ENCODE measurements around the gene RPH3AL.

Gene RPH3AL

GRCh38 chr17:280216-280615 is 72.4 kb downstream of the RPH3AL start:
- TF ChIP-seq FOXM1 (IDR thresholded peaks at IDR 0.05; ENCODE audit: borderline replicate concordance, low read depth) (no peak), YY1 (IDR thresholded peaks at IDR 0.05; ENCODE audit: low read depth) (no peak)

GRCh38 chr17:279776-280175 is 72.8 kb downstream of the RPH3AL start:
- TF ChIP-seq CEBPB (IDR thresholded peaks at IDR 0.05) (no peak), NFIC (IDR thresholded peaks at IDR 0.05) (no peak), CREB1 (IDR thresholded peaks at IDR 0.05; ENCODE audit: low read depth) (no peak), EGR1 (IDR thresholded peaks at IDR 0.05) (no peak), ZBTB7A (IDR thresholded peaks at IDR 0.05; ENCODE audit: low read depth) (no peak), TEAD4 (IDR thresholded peaks at IDR 0.05) (no peak), TCF12 (IDR thresholded peaks at IDR 0.05; ENCODE audit: low read depth) (no peak), MAX (IDR thresholded peaks at IDR 0.05) (no peak), RAD21 (IDR thresholded peaks at IDR 0.05; ENCODE audit: low read depth) (no peak)
- TF ChIP-seq, protein P1, sequence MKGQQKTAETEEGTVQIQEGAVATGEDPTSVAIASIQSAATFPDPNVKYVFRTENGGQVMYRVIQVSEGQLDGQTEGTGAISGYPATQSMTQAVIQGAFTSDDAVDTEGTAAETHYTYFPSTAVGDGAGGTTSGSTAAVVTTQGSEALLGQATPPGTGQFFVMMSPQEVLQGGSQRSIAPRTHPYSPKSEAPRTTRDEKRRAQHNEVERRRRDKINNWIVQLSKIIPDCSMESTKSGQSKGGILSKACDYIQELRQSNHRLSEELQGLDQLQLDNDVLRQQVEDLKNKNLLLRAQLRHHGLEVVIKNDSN (IDR thresholded peaks at IDR 0.05) = no peak

GRCh38 chr17:279331-279730 is 73.3 kb downstream of the RPH3AL start:
- TF ChIP-seq FOXM1 (IDR thresholded peaks at IDR 0.05; ENCODE audit: borderline replicate concordance, low read depth) (no peak), NFIC (IDR thresholded peaks at IDR 0.05) (no peak), ZBTB7A (IDR thresholded peaks at IDR 0.05; ENCODE audit: low read depth) (no peak), TCF12 (IDR thresholded peaks at IDR 0.05; ENCODE audit: low read depth) (no peak), EGR1 (IDR thresholded peaks at IDR 0.05) (no peak), CEBPB (IDR thresholded peaks at IDR 0.05) (no peak), EP300 (IDR thresholded peaks at IDR 0.05; ENCODE audit: borderline replicate concordance) (no peak), RAD21 (IDR thresholded peaks at IDR 0.05; ENCODE audit: low read depth) (no peak), CREB1 (IDR thresholded peaks at IDR 0.05; ENCODE audit: low read depth) (no peak), REST (IDR thresholded peaks at IDR 0.05; ENCODE audit: low read depth) (no peak), MAX (IDR thresholded peaks at IDR 0.05) (no peak), TAF1 (IDR thresholded peaks at IDR 0.05; ENCODE audit: low read depth) (no peak)
- TF ChIP-seq, protein P1 (IDR thresholded peaks at IDR 0.05) = no peak

DNA sequence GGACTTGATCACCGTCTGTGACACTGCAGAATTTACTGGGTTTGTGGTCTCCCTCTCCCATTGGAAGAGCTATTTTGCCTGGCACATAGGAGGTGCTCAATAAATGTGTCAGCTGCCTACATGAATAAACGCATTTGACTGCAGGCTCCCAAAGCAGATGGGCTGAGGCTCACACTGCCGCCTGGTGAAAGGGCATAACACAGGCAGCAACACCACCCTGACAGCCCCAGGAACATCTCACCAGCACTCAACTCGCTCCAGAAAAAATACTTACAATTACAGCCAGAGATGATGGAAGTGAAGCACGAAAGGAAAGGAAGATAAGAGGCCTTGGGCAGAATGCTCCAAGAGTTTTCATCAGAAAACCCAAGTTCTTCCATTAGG is 73.9 kb downstream of the RPH3AL start:
- TF ChIP-seq CREB1 (IDR thresholded peaks at IDR 0.05; ENCODE audit: low read depth) (no peak), TEAD4 (IDR thresholded peaks at IDR 0.05) (no peak), EP300 (IDR thresholded peaks at IDR 0.05; ENCODE audit: borderline replicate concordance) (no peak), RAD21 (IDR thresholded peaks at IDR 0.05; ENCODE audit: low read depth) (no peak), MAX (IDR thresholded peaks at IDR 0.05) (no peak), FOXM1 (IDR thresholded peaks at IDR 0.05; ENCODE audit: borderline replicate concordance, low read depth) (no peak), TAF1 (IDR thresholded peaks at IDR 0.05; ENCODE audit: low read depth) (no peak), EGR1 (IDR thresholded peaks at IDR 0.05) (no peak), ZBTB7A (IDR thresholded peaks at IDR 0.05; ENCODE audit: low read depth) (no peak)
- TF ChIP-seq, protein P1 (IDR thresholded peaks at IDR 0.05) = no peak

- TF ChIP-seq EGR1 (IDR thresholded peaks at IDR 0.05) = no peak
- TF ChIP-seq, protein P1 (IDR thresholded peaks at IDR 0.05) = no peak
- no peak for TF ChIP-seq CREB1 (IDR thresholded peaks at IDR 0.05; ENCODE audit: low read depth)
- no peak for TF ChIP-seq RAD21 (IDR thresholded peaks at IDR 0.05; ENCODE audit: low read depth)
Measured at GRCh38 chr17:278055-278675, 74.4 kb downstream of the RPH3AL start.

- TF ChIP-seq ZBTB7A (IDR thresholded peaks at IDR 0.05; ENCODE audit: low read depth) (no peak), FOXM1 (IDR thresholded peaks at IDR 0.05; ENCODE audit: borderline replicate concordance, low read depth) (no peak), REST (IDR thresholded peaks at IDR 0.05; ENCODE audit: low read depth) (no peak), NFIC (IDR thresholded peaks at IDR 0.05) (no peak), TAF1 (IDR thresholded peaks at IDR 0.05; ENCODE audit: low read depth) (no peak), TCF12 (IDR thresholded peaks at IDR 0.05; ENCODE audit: low read depth) (no peak), YY1 (IDR thresholded peaks at IDR 0.05; ENCODE audit: low read depth) (no peak)
- TF ChIP-seq, protein P1 (IDR thresholded peaks at IDR 0.05) = no peak
Measured at GRCh38 chr17:274902-275301, 77.7 kb downstream of the RPH3AL start.

Measured in Ishikawa (cell line).